HepG2 (cell line): ENCODE measurements around the gene C16orf86. TPM values are rescaled to one million over a fixed set of nuclear protein-coding genes. Genes with fewer than 3 reads are reported as not detected.

Source experiments
- EHMT2 ChIP-seq: fragments of 200-600 bp; sonication (generic); IDR thresholded peaks from 2 replicates; pipeline ENCODE4 v1.7.0; 2017; ENCODE audit warnings: antibody characterized with exemption, low read depth, low read length, borderline replicate concordance
- EP300 ChIP-seq, 3 experiments: sonication (generic) in 1 of 3; formaldehyde crosslinking in 1 of 3; IDR thresholded peaks; 2 replicates each; pipeline versions ENCODE4 v1.5.1 to v1.6.1; 2011 to 2020; ENCODE audit warnings: low read depth in 2 of 3, low read length in 2 of 3, borderline replicate concordance in 1 of 3, improper control_type of control experiment in 1 of 3, mild to moderate bottlenecking in 1 of 3, missing genetic modification reagents in 1 of 3, moderate library complexity in 1 of 3
- ERF ChIP-seq: IDR thresholded peaks from 2 replicates; pipeline ENCODE4 v1.6.1; 2018; ENCODE audit warnings: missing biosample characterization, missing genetic modification reagents
- EZH2 ChIP-seq: conservative IDR thresholded peaks from 2 replicates; pipeline ENCODE4 v1.6.1; 2012; ENCODE audit warnings: mild to moderate bottlenecking, low read depth, low read length, moderate library complexity
- FOXA1 ChIP-seq, 2 experiments: fragments of 450-650 bp in 1 of 2; sonication (generic) in 1 of 2; formaldehyde crosslinking in 1 of 2; IDR thresholded peaks; 2 replicates each; pipeline versions ENCODE4 v1.4.0 to v1.6.1; 2016 to 2020; ENCODE audit warnings: missing genetic modification reagents in 1 of 2
- ISL2 ChIP-seq: sonication (generic); formaldehyde crosslinking; IDR thresholded peaks from 2 replicates; pipeline ENCODE4 v1.5.0; 2020; ENCODE audit warnings: missing genetic modification reagents
- KLF6 ChIP-seq: IDR thresholded peaks from 2 replicates; pipeline ENCODE4 v1.8.0; 2016; ENCODE audit warnings: missing biosample characterization, missing genetic modification reagents
- MED8 ChIP-seq: sonication (generic); formaldehyde crosslinking; IDR thresholded peaks from 2 replicates; pipeline ENCODE4 v1.8.1; 2023; ENCODE audit warnings: mild to moderate bottlenecking, missing genetic modification reagents; ENCODE audit not compliant: insufficient replicate concordance
- MTF2 ChIP-seq: sonication (generic); formaldehyde crosslinking; IDR thresholded peaks from 2 replicates; pipeline ENCODE4 v1.5.0; 2020; ENCODE audit warnings: missing genetic modification reagents, borderline replicate concordance
- NAIF1 ChIP-seq: sonication (generic); formaldehyde crosslinking; IDR thresholded peaks from 2 replicates; pipeline ENCODE4 v1.5.0; 2020; ENCODE audit warnings: mild to moderate bottlenecking, missing genetic modification reagents, borderline replicate concordance
- NFE2 ChIP-seq: sonication (generic); formaldehyde crosslinking; IDR thresholded peaks from 2 replicates; pipeline ENCODE4 v1.4.0; 2020; ENCODE audit warnings: missing genetic modification reagents
- PCBP1 ChIP-seq: fragments of 200-400 bp; formaldehyde crosslinking; IDR thresholded peaks from 2 replicates; pipeline ENCODE4 v1.6.1; 2017; ENCODE audit warnings: mild to moderate bottlenecking, low read depth, low read length, borderline replicate concordance
- RAD21 ChIP-seq: fragments of 450-650 bp; formaldehyde crosslinking; IDR thresholded peaks from 2 replicates; pipeline ENCODE4 v1.5.0; 2020; ENCODE audit warnings: mild to moderate bottlenecking
- RFX3 ChIP-seq: IDR thresholded peaks from 2 replicates; pipeline ENCODE4 v1.6.1; 2016; ENCODE audit warnings: missing biosample characterization, missing genetic modification reagents
- SCMH1 ChIP-seq: sonication (generic); formaldehyde crosslinking; IDR thresholded peaks from 2 replicates; pipeline ENCODE4 v1.9.0; 2021; ENCODE audit warnings: missing genetic modification reagents, mild to moderate bottlenecking, borderline replicate concordance
- SMARCC2 ChIP-seq: fragments of 450-650 bp; IDR thresholded peaks from 2 replicates; pipeline ENCODE4 v1.6.1; 2017; ENCODE audit warnings: antibody characterized with exemption, mild to moderate bottlenecking
- SOX6 ChIP-seq, 2 experiments: fragments of 450-650 bp in 1 of 2; sonication (generic) in 1 of 2; formaldehyde crosslinking in 1 of 2; IDR thresholded peaks; 2 replicates each; pipeline versions ENCODE4 v1.4.0 to v1.6.1; 2017 to 2020; ENCODE audit warnings: antibody characterized with exemption in 1 of 2, mild to moderate bottlenecking in 1 of 2, missing genetic modification reagents in 1 of 2
- ZFP41 ChIP-seq: sonication (generic); formaldehyde crosslinking; IDR thresholded peaks from 2 replicates; pipeline ENCODE4 v1.4.0; 2020; ENCODE audit warnings: mild to moderate bottlenecking, missing genetic modification reagents, borderline replicate concordance
- ZFYVE20 ChIP-seq: sonication (generic); formaldehyde crosslinking; IDR thresholded peaks from 2 replicates; pipeline ENCODE4 v1.8.0; 2023; ENCODE audit warnings: low read depth, mild to moderate bottlenecking, moderate library complexity, missing genetic modification reagents, borderline replicate concordance
- ZNF256 ChIP-seq: sonication (generic); formaldehyde crosslinking; conservative IDR thresholded peaks from 2 replicates; pipeline ENCODE4 v1.4.0; 2020; ENCODE audit warnings: missing genetic modification reagents
- ZNF292 ChIP-seq: sonication (generic); formaldehyde crosslinking; IDR thresholded peaks from 2 replicates; pipeline ENCODE4 v1.8.1; 2022; ENCODE audit warnings: mild to moderate bottlenecking, low read depth, missing genetic modification reagents, borderline replicate concordance
- ZNF317 ChIP-seq: sonication (generic); formaldehyde crosslinking; IDR thresholded peaks from 2 replicates; pipeline ENCODE4 v1.5.0; 2020; ENCODE audit warnings: mild to moderate bottlenecking, missing genetic modification reagents
- ZNF34 ChIP-seq: sonication (generic); formaldehyde crosslinking; IDR thresholded peaks from 2 replicates; pipeline ENCODE4 v1.4.0; 2020; ENCODE audit warnings: mild to moderate bottlenecking, missing genetic modification reagents, borderline replicate concordance
- ZSCAN31 ChIP-seq: sonication (generic); formaldehyde crosslinking; IDR thresholded peaks from 2 replicates; pipeline ENCODE4 v1.5.0; 2020; ENCODE audit warnings: low read depth, mild to moderate bottlenecking, missing genetic modification reagents
- polyA plus RNA-seq, 8 experiments: library from polyadenylated mRNA; depleted of rRNA in 3 of 8; stranded (reverse) in 7 of 8; unstranded in 1 of 8; fragments of >200 nt; fragmentation: Illumina TruSeq in 4 of 8; extraction: Trizol in 4 of 8; gene quantifications; 2 replicates each; pipeline versions ENCODE4 v1.2.1 to v1.2.3, GENCODE V29; 2011 to 2016; ENCODE audit warnings: low read depth in 4 of 8, missing spikeins in 1 of 8, mixed read lengths in 1 of 8; ENCODE audit not compliant: insufficient read depth in 1 of 8
- total RNA-seq, 5 experiments: library from RNA; depleted of rRNA; stranded (reverse); fragments of >200 nt; fragmentation: Illumina TruSeq; extraction: Trizol; gene quantifications; 2 replicates each; pipeline ENCODE4 v1.2.3, GENCODE V29; 2016; ENCODE audit warnings: low read depth in 1 of 5
- TF ChIP-seq, protein P1 (sequence below): sonication (generic); formaldehyde crosslinking; IDR thresholded peaks from 2 replicates; pipeline ENCODE4 v1.8.0; 2022; ENCODE audit warnings: mild to moderate bottlenecking, missing genetic modification reagents, moderate library complexity
- TF ChIP-seq, protein P2 (sequence below): sonication (generic); formaldehyde crosslinking; IDR thresholded peaks from 2 replicates; pipeline ENCODE4 v1.4.0; 2020; ENCODE audit warnings: missing genetic modification reagents, borderline replicate concordance
- TF ChIP-seq, protein P3 (sequence below): IDR thresholded peaks from 2 replicates; pipeline ENCODE4 v1.6.1; 2016; ENCODE audit warnings: control low read depth

Gene C16orf86
- total and polyA plus RNA-seq, 2 of the 13 experiments (the other 11 are each of a cell fraction or from before 2014, with no cell fraction given) = 1.5 to 3.1 TPM

DNA sequence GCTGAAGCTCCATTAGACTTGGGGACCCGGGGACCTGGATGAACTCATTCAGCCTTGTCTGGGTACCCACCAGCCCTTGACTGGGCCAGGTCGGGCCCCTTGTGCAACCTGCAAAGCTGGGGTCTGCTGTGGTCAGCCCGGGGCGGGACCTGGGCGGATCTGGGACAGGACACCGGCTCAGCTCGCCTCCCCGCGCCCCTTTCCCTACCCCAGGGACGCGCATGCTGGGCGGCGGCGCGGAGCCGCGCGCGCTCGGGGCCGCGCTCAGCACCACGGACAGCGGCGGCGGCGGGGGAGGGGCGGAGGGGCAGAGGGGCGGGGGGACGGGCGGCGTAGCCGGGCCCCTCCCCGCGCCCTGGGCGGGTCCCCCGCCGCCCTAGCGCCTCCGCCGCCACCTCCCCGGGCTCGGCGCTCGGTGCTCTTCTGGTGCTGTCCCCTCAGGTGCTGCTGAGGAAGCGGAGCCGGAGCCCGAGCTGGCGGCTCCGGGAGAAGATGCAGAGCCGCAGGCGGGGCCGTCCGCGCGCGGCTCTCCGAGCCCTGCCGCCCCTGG lies 14.0 kb upstream of the C16orf86 start (continued):
- no peak for TF ChIP-seq RFX3
- TF ChIP-seq ZFYVE20 (CRISPR knock-in tag) = no peak
- TF ChIP-seq PCBP1 = no peak
- TF ChIP-seq MTF2 (CRISPR knock-in tag) = no peak
- no peak for TF ChIP-seq RAD21 (CRISPR knock-in tag)
- TF ChIP-seq, protein P1, sequence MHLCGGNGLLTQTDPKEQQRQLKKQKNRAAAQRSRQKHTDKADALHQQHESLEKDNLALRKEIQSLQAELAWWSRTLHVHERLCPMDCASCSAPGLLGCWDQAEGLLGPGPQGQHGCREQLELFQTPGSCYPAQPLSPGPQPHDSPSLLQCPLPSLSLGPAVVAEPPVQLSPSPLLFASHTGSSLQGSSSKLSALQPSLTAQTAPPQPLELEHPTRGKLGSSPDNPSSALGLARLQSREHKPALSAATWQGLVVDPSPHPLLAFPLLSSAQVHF = no peak
- no peak for TF ChIP-seq NFE2 (CRISPR knock-in tag)
- no peak for TF ChIP-seq ZNF256
- TF ChIP-seq FOXA1 (IDR thresholded peaks at IDR 0.05) = no peak
- TF ChIP-seq FOXA1 (CRISPR knock-in tag; IDR thresholded peaks at IDR 0.05) = no peak
- TF ChIP-seq SOX6 (IDR thresholded peaks at IDR 0.05) = no peak
- no peak for TF ChIP-seq SOX6 (CRISPR knock-in tag; IDR thresholded peaks at IDR 0.05)
- TF ChIP-seq MED8 (CRISPR knock-in tag) = no peak
- no peak for TF ChIP-seq ISL2
- no peak for TF ChIP-seq SCMH1
- TF ChIP-seq ZSCAN31 (CRISPR knock-in tag) = peak; percentile 46; the same call in 1 of the 2 replicates
- TF ChIP-seq, protein P2, sequence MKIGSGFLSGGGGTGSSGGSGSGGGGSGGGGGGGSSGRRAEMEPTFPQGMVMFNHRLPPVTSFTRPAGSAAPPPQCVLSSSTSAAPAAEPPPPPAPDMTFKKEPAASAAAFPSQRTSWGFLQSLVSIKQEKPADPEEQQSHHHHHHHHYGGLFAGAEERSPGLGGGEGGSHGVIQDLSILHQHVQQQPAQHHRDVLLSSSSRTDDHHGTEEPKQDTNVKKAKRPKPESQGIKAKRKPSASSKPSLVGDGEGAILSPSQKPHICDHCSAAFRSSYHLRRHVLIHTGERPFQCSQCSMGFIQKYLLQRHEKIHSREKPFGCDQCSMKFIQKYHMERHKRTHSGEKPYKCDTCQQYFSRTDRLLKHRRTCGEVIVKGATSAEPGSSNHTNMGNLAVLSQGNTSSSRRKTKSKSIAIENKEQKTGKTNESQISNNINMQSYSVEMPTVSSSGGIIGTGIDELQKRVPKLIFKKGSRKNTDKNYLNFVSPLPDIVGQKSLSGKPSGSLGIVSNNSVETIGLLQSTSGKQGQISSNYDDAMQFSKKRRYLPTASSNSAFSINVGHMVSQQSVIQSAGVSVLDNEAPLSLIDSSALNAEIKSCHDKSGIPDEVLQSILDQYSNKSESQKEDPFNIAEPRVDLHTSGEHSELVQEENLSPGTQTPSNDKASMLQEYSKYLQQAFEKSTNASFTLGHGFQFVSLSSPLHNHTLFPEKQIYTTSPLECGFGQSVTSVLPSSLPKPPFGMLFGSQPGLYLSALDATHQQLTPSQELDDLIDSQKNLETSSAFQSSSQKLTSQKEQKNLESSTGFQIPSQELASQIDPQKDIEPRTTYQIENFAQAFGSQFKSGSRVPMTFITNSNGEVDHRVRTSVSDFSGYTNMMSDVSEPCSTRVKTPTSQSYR (CRISPR knock-in tag) = peak; percentile 91
- TF ChIP-seq, protein P3, sequence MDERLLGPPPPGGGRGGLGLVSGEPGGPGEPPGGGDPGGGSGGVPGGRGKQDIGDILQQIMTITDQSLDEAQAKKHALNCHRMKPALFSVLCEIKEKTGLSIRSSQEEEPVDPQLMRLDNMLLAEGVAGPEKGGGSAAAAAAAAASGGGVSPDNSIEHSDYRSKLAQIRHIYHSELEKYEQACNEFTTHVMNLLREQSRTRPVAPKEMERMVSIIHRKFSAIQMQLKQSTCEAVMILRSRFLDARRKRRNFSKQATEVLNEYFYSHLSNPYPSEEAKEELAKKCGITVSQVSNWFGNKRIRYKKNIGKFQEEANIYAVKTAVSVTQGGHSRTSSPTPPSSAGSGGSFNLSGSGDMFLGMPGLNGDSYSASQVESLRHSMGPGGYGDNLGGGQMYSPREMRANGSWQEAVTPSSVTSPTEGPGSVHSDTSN (CRISPR knock-in tag) = no peak
- no peak for TF ChIP-seq NAIF1
- TF ChIP-seq ZNF34 (CRISPR knock-in tag) = no peak
- TF ChIP-seq EZH2 = no peak
- TF ChIP-seq EHMT2 = no peak
- TF ChIP-seq ZNF292 = no peak
- no peak for TF ChIP-seq EP300 (IDR thresholded peaks at IDR 0.05; ENCODE audit: low read depth in 2 of 2, low read length in 2 of 2)
- TF ChIP-seq EP300 (CRISPR knock-in tag; IDR thresholded peaks at IDR 0.05; ENCODE audit: borderline replicate concordance) = no peak
- TF ChIP-seq KLF6 (CRISPR knock-in tag) = peak; percentile 73; the same call in 1 of the 2 replicates
- no peak for TF ChIP-seq ZFP41 (CRISPR knock-in tag)
- 0 out of 2 replicates have a peak, but pooled peaks have one; percentile 60 for TF ChIP-seq ERF (CRISPR knock-in tag)
- no peak for TF ChIP-seq SMARCC2
- no peak for TF ChIP-seq ZNF317
